Ureter (tissue), 1 donor: ENCODE measurements around the gene MPPED1. TPM values are rescaled to one million over a fixed set of nuclear protein-coding genes. Genes with fewer than 3 reads are reported as not detected.

Source experiments
- DNase-seq: peaks from one replicate; pipeline ENCODE4 v3.0.0-alpha.2; 2020; ENCODE audit warnings: low spot score
- total RNA-seq: library from RNA; stranded (reverse); gene quantifications from one replicate; pipeline ENCODE4 v1.2.4, GENCODE V29; 2023
- donor health status: DM: yes; HTN: yes; CAD: no.

The MPPED1 gene
- total RNA-seq, 1 donor from 2014 or later = 0.78 TPM

DNA sequence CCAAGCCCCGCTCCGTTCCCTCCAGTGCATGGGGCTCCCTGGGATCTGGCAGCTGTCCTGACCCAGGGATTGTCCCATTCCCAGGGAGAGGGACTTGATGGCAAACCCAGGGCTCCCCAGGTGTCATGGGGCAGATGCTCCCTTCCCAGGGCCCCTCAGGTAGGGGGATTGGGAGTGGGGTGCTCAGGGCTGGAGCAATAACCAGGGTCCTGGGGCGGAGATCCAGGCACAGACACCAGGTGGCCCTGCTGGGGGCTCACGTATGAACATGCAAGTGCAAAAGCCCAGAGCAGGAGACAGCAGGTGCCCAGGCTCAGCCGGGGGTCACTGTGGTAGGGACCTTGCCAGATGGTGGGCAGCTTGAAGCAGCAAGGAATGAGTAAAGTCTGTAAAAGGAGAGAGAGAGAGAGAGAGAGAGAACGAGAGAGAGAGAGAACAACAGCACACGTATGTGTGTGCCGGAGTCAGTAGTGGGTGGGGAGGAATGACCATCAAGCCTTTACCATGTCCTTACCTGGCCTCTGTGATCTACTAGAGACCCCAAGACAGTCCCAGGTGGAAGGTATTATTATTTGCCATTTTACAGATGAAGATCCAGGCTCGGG lies 19.3 kb upstream of the MPPED1 start:
- DNase-seq = no peak

DNA sequence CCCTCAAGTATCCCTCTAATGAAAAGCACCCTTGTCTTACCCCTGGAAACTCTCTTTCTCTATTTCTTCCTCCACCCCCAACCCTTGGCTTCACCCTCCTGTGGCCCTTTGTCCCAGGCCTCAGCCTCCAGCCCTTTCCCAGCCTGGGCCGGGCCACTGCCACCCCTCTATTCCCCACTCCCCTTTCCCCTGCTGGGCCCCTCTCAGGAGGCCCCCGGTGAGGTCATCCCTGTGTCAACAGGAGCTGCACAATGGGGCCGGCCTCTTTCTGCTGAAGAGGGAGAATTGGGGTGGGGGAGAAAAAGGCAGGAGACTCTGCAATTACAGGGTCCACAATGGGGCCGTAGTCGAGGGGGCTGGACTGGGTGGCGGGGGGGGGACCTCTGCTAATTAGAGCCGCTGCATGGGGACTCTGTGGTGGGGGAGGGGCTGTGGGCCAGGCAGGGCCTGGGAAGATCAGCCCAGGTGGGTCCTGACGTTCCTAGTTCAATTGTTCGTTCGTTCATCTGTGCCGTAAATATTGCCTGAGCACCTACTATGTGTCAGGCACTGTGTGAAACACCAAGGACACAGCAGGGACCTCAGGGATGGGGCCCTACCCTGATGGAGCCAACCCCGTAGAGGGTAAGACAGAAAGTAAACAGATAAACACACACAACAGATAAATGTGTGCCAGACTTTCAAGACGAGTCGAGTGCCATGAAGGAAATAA lies 18.5 kb upstream of the MPPED1 start:
- no peak for DNase-seq

DNA sequence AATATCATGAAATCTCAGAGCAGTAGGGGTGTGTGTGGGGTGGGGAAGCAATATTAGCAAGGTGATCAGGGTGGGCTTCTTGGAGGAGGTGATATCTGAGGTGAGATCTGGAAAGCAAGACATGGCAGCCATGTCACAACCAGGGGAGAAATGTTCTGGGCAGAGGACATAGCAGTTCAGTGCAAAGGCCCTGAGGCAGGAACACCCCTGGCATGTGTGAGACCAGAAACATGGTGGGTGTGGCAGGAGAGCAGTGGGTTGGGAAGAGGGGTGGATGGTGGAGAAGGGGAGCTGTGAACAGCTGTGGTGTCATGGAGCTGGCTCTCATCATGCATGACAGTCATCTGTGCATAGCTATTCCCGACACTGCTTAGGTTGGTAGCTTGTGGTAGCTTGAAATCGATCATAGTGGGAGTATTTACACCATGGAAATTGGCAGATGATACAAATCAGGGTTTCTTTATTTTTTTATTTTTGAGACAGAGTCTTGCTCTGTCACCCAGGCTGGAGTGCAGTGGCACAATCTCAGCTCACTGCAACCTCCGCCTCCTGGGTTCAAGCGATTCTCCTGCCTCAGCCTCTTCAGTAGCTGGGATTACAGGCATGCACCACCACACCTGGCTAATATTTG lies 17.9 kb upstream of the MPPED1 start:
- DNase-seq = no peak

DNA sequence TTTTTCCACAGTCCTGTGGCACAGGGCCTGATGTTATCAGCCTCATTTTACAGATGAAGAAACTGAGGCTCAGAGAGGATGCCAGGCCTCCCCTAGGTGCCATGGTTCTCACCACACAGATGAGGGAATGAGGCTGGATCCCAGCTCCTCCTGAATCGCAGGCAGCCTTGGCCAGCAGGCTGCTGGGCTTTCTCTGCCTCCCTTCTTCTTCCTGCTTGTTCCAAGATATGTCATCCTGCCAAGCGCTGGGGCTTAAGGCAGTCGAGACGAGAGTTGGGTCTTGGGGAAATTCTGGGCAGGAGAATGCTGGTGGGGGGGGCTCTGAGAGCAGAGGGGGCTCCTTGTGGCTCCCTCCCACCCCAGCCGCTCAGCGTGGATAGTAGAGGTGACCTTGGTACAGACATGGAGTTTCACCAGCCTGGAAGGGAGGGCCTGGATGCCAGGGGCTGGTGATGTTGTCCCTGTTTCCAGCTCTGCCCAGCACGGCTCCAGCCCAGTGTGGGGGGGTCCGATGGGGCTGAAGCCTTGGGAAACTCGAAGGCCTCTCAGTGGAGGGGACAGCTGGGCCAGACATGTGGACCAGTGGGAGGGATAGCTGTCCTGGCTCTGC lies 16.6 kb upstream of the MPPED1 start:
- no peak for DNase-seq

DNA sequence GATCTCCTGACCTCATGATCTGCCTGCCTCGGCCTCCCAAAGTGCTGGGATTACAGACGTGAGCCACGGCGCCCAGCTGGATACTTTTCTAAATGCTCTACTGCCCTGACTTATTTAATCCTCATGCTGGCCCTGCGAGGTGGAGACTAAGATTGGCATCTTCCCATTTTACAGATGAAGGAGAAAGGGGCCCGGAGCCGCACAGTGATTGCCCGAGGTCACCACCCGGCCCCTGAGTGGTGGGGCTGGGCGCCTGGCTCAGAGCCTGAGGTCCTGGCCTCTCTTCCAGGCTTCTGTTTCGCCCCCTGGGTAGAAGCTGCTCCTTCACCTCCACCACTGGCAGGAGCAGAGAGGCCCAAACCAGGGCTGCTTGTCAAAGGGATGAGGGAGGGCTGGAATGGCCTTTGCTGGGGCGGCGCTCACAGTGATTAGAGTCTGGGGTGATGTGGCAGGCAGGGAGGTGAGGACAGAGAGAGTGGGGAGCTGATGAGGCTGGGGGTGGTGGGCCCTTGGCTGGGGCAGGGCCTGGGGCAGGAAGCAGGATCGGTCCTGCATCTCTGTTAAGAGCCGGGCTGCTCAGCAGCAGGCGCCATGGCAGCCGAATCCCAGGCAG lies 15.4 kb upstream of the MPPED1 start:
- DNase-seq = no peak

DNA sequence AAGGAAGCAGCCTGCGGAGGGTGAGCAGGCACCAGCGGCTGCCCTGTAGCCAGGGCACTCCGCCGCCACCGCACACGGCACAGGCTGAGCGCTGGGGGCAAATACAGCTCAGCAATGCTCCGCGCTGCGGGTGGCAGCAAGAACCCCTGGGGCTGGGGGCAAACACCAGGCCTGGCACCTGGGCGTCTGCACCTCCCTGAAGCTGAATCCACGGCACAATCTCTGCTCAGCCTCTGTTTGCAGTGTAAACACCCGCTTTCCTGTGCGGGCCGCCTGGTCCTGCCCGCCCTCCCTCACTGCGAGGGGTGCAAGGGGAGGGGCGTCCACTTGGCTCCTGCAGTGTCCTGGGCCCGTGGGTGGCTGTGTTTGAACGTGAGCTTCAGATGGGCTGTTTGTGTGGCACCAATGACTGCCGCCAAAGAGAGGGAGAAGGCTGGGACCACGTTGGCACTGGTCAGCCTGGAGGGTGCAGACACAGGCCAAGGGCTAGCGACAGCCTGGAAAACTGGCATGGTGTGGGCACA lies 14.8 kb upstream of the MPPED1 start:
- no peak for DNase-seq

DNA sequence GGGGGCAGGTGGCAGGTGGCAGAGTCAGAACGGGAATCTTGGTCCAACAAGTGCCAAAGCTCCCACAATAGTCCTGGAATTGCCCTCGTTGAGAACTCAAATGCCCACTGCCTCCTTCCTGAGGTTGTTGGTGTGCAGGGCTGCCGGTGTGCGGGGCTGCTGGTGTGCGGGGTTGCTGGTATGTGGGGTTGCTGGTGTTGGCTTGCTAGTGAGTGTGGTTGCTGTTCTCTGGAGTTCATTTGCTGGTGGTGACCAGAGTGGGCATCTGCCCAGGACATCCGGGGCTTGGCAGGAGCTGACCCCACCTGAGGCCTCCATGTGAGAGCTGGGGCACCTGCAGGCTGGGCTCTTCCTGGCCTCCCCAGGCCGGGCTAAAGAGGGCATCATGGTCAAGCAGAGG lies 14.0 kb upstream of the MPPED1 start:
- DNase-seq = no peak

DNA sequence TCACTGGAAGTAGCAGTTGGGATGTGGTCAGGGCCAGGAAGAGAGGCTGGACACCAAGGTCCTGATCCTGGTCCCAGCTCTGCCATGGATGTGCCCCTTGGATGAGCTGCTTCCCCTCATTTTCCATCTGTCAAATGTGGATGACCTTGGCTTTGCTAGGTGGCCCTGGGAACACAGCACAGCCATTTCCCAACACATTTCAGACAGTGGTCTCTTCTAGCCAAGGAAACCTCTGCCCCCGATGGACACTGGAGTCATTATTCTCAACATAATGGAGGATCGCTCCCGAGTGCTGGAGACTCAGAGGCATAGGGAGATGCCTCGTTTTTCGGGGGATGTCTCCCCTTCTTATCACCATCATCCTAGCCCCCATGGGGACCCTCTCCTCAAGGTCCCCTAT lies 13.6 kb upstream of the MPPED1 start:
- no peak for DNase-seq

DNA sequence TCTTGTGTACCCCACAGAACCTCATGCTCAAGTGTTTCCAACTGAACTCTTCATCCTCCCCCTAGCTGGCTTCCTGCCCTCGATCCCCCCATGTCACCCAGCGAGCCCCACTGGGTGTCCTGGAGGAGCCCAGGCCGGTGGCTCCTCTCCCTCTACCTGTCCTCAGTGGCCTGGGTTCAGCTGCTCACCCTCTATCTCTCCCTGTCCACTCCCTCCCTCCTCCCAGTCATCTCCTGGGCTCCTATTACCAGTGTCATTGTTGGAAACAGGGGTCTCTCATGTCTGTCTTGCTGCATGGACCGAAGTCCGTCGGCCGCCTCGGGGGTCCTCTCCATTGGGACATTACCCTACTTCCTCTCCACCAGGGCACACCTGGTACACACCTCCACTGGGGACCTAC lies 12.9 kb upstream of the MPPED1 start:
- DNase-seq = no peak

DNA sequence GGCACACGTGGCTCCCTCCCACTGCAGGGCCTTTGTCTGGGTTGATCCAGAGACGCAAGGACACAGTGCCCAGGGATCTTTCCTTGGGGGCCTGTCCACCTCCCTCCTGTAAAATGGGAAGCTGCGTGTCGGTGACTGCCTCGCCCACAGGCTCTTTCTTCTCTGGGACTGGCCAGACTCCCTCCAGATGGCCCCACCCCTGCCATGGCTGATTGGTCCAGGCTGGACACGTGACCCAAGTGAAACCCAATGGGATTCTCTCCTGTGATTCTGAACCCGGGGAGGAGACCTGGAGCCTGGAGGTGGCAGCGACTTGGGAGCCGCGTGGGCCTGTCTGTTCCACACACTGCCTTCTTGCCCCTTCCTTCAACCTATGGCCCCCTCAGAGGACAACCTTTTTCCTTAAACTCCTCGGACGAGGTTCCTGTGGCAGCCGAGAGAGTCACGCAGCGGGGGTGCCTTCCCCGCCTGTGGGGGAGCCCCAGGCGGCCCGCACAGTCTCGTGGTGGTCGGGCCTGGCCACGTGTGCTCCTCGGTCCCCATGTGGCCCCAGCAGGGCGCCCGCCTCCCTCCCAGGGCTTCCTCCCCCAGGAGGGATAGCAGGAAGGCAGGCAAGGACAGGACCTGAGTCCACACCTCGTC lies 12.4 kb upstream of the MPPED1 start:
- no peak for DNase-seq

DNA sequence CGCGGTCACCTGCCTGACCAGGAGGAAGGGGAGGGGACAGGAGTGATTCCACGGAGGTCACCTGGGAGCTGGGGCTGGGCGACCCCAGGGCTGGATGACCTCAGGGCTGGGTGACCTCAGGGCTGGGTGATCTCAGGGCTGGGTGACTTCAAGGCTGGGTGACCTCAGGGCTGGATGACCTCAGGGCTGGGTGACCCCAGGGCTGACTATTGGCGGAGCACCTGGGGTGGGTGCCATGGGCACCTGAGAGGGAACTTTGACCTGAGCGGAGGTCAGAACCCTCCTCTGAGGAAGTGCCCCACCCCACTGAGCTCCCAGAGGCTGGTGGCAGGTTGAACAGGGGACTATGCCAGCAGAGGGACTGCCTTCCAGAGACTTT lies 11.8 kb upstream of the MPPED1 start:
- DNase-seq = no peak

DNA sequence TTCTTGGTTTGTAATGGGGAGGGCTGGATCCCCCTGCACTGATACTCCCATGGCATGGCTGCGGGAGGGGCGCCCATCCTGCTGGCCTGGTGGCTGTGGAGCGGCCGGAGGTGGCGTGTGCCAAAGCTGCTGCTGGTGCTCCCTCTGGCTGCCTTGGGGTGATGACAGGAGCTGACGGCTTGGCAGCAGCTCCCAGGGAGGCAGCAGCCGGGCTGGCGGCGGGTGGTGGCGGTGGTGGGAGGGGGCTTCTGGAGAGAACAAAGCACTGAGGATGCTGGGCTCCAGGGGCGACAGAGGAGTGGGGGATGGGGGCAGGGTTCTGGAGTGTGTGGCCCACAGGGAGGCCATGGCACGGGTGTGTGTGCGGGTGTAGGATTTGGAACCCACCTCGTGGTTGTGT lies 11.4 kb upstream of the MPPED1 start:
- no peak for DNase-seq

DNA sequence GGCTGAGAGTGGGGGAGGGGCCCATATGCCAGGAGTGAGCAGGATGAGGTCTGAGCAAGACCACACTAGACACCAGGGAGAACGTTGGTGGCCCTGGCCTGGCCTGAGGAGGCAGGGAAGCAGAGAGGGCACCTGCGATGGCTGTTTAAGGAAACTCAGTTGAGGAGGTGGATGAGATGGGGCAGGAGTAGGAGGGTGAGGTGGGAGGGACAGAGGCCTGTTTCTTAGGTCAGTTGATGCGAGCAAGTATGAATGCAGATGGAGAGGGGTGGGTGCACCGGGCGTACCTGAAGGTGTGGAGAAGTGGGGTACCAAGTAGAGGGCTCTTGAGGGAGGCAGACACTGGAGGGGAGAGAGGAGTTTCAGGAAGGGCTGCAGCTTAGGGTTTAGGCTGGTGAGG lies 10.6 kb upstream of the MPPED1 start:
- DNase-seq = no peak

DNA sequence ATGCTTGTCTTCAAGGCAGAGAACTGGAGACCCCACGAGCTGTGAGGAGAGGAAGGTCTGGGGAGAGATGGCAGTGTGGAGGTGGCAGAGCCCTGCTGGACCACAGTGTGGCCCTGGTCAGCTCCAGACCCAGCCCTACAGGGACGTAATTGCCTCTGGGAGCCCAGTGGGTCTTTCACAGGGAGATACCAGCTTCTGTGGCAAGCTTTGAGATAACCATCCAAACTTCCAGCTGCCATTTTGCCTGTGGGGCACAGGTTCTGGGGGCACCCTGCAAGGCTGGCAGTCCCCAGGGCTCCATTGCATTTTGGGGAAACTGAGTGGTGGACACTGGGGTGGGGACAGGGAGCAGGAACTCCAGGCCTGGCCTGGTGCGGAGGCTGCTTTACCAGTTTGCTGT lies 10.2 kb upstream of the MPPED1 start:
- no peak for DNase-seq

DNA sequence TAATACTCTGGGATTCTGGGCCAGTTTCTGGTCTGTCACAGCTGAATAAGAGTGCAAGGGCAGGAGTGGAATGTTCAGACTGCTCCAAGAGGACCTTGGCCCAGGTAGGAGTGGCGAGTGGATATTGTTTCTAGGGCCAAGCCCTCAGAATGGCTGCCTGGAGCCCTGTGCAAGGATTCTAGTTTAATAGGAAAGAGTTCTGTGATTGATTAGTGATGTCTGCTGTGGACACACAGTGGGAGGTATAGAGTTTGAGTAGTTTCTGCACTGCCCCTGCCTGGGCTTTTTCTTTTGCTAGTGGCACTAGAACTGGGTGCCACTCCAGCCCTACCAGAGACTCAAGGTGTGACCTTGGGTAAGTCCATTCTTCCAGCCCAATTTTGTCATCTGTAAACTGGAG lies 9.7 kb upstream of the MPPED1 start:
- no peak for DNase-seq

DNA sequence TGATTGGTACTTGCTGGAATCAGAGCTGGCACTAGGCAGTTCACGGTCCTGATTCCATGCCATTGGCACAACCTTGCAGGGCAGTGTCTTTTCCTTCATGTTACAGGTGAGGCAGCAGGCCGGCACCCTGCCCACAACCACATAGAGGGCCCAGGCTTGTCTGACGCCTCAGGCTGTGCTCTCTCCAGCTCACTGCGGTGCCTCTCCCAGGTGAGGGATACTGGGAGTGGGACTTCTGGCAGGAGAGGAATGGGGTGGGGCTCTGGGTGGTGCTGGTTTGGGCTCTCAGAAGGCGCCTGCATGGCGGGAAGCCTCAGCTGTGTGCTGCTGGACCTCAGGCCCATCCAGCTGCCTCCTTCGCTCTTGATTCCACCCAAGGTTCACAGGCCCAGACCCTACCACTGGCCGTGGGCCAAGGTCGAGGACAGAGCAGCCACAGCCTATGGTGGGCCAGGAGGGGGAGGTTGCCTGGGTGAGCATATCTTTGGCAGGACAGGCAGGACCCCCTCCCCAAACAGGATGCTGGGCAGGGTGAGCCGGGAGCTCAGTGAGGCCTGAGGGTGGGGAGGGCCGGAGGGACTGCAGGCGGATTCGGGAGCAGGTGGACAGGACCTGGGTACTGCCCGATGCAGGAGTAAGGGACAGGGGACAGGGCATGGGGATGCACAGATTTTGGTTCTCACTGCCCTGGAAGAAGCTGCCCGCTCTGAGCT lies 7.0 kb upstream of the MPPED1 start:
- no peak for DNase-seq

DNA sequence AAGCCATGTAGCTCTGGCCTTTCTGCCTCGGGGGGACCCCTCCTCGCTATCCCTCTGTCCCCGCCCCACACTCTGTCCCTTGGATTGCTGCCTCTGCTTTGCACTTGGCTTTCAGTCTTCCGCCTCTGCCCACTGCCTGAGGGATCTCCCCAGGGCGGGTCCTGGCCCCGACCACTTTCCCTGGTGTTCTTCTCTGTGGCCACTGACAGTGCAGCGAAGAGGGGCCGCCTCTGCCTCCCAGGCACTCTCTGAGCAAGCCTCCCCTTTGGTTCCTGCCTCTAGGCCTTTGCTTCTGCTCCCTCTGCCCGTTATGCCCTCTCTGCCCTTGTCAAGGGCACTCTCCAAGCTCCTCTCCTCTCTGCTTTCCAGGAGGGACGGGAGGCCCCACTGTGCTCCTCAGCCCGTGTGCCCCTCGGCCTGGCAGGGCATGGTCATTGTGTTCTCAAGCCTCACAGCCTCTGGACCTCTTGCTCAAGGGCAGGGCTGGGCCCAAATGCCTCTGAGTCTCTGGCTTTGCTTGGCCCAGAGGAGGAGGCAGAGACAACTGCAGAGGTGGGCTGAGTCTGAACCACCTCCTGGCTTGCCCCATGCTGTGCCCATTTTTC lies 5.5 kb upstream of the MPPED1 start:
- DNase-seq = no peak

DNA sequence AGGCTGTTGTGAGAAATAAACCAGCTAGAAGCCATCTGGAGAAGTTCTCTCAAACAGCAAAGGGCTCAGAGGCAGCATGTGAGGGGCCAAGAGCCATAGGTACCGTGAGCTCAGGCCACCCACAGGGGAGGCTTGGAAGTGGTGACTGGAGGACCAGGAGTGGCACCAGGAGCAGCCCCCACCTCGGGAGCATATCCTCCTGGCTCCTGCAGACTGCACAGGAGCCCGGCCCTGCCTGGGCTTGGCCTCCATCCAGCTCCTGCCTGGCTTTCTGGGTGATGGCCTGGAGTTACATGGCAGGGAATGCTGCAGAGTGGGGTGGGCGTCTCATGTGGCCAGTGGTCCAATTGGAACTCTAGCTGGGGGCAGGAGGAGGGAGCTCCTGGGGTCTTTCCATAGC lies 4.2 kb upstream of the MPPED1 start:
- DNase-seq = no peak

DNA sequence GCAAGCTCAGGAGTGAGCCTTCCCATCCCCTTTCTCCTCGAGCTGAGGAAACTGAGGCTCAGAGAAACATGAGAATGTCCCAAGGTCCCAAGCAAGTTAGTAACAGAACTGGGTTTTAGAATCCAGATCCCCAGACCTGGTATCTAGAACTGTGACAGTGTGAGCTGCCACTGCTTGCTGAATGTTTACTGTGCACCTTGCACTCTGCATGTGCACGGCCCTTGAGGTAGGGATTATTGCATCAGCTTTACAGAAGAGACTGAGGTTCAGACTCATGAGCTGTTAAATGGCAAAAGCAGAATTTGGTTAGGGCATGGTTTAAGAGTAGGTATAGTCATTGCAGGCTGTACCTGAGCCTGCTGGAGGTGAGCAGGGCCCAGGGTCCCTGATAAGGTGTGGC lies 3.8 kb upstream of the MPPED1 start:
- no peak for DNase-seq

DNA sequence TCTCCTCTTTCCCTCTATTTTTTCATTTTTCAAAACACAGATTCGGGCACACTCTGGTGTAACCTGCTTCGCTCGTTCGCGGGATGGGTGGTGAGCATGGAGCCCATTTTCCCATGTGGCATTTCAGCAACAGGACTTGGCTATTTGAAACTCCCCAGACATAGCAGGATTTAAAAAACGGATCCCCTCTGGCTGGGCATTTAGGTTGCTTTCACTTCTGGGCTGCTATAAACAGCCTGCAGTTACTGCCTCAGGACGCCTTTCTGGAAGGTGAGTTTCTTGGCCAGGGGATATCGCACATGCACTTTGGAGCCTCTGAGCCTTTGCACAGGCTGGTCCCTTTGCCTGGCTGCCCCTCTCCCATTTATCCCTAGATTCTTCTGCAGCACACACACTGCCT lies 2.8 kb upstream of the MPPED1 start:
- no peak for DNase-seq

DNA sequence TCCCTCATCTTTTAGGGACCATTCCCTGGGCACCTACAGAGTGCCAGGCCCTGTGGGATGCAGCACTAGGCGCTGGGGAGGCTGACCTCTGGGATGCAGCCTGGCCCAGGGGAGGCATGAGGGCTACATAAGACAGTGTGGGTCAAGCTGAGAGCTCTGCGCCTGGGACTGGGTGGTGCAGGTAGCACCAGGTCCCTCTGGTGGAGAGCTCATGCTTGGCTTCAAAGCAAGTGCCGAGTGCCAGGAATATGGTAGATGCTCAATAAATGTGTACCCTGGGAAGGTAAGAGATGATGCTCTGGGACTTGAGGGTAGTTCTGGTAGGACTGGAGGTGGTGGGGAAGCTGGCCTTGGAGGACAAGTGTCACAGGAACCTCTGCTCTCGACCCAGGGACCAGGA lies 2.0 kb upstream of the MPPED1 start:
- DNase-seq = no peak
